DND-41 (cell line): ENCODE data around the gene LGALS3.

Experiments used
- ATAC-seq: fragments of 200-7000 bp; cut with Tn5 transposase; 3 replicates; pipeline ENCODE4 v1.9.1; 2021; ENCODE audit warnings: low read depth; ENCODE audit not compliant: insufficient read depth
- DNase-seq: peaks from one replicate; pipeline ENCODE4 v3.0.0-alpha.2; 2020
- H2AFZ ChIP-seq: 2 replicates; pipeline ENCODE4 v1.6.0; 2012; ENCODE audit warnings: low read depth, low read length
- H3K27ac ChIP-seq: 2 replicates; pipeline ENCODE4 v1.5.1; 2012; ENCODE audit warnings: low read length, inconsistent platforms
- H3K27me3 ChIP-seq: fragments of 200-600 bp; sonication (generic); 2 replicates; pipeline ENCODE4 v1.6.0; 2012; ENCODE audit warnings: low read length, mild to moderate bottlenecking, inconsistent platforms; ENCODE audit not compliant: insufficient read depth, poor library complexity
- H3K36me3 ChIP-seq: 2 replicates; pipeline ENCODE4 v1.5.1; 2012; ENCODE audit warnings: low read length, inconsistent platforms; ENCODE audit not compliant: insufficient read depth
- H3K4me1 ChIP-seq: 2 replicates; pipeline ENCODE4 v1.5.1; 2012; ENCODE audit warnings: mild to moderate bottlenecking, low read length; ENCODE audit not compliant: insufficient read depth
- H3K4me2 ChIP-seq: 2 replicates; pipeline ENCODE4 v1.6.0; 2012; ENCODE audit warnings: mild to moderate bottlenecking, moderate library complexity, low read length, inconsistent platforms; ENCODE audit not compliant: insufficient read depth
- H3K4me3 ChIP-seq, 2 experiments: fragments of 200-600 bp in 1 of 2; shearing (Covaris generic) in 1 of 2; 2 replicates each; pipeline ENCODE4 v1.5.1; 2012 to 2016; ENCODE audit warnings: inconsistent platforms in 2 of 2, low read length in 2 of 2, mild to moderate bottlenecking in 2 of 2, low read depth in 1 of 2, moderate library complexity in 1 of 2
- H3K79me2 ChIP-seq: 2 replicates; pipeline ENCODE4 v1.6.0; 2012; ENCODE audit warnings: low read length, inconsistent platforms; ENCODE audit not compliant: insufficient read depth
- H3K9ac ChIP-seq: 2 replicates; pipeline ENCODE4 v1.6.0; 2012; ENCODE audit warnings: low read depth, mild to moderate bottlenecking, inconsistent platforms, low read length, moderate library complexity
- H3K9me3 ChIP-seq: 2 replicates; pipeline ENCODE4 v1.5.1; 2012; ENCODE audit warnings: low read length, moderate library complexity, mild to moderate bottlenecking, inconsistent platforms; ENCODE audit not compliant: insufficient read depth, severe bottlenecking
- H4K20me1 ChIP-seq: 2 replicates; pipeline ENCODE4 v1.6.0; 2012; ENCODE audit warnings: low read length; ENCODE audit not compliant: insufficient read depth
- CTCF ChIP-seq: IDR thresholded peaks from 2 replicates; pipeline ENCODE4 v1.5.1; 2012; ENCODE audit warnings: borderline replicate concordance, low read length, moderate library complexity, mild to moderate bottlenecking; ENCODE audit not compliant: poor library complexity, severe bottlenecking; ENCODE audit errors: extremely low read depth
- EZH2 ChIP-seq: IDR thresholded peaks from 3 replicates; pipeline ENCODE4 v1.6.1; 2012; ENCODE audit warnings: borderline replicate concordance, low read depth, mild to moderate bottlenecking, moderate library complexity, low read length, inconsistent platforms; ENCODE audit not compliant: severe bottlenecking

LGALS3 gene

GRCh38 chr14:55123101-55123500, 6.0 kb upstream of the LGALS3 start:
- Histone ChIP-seq H3K36me3 (no peaks in the 10 kb centered on the region), H2AFZ (no peak overlapping the region), H3K9me3 (no peaks in the 10 kb centered on the region), H3K27ac (no peak overlapping the region), H3K27me3 (no peaks in the 10 kb centered on the region), H3K4me3 (no peak overlapping the region), H3K79me2 (no peaks in the 10 kb centered on the region), H4K20me1 (no peaks in the 10 kb centered on the region), H3K9ac (no peak overlapping the region), H3K4me2 (no peak overlapping the region), H3K4me1 (no peaks in the 10 kb centered on the region)
- no peak for DNase-seq
- no peak for ATAC-seq
- TF ChIP-seq CTCF (no peak), EZH2 (no peak)

- Histone ChIP-seq H3K27me3 (no peaks in the 10 kb centered on the region), H3K4me2 (no peak overlapping the region), H3K79me2 (no peaks in the 10 kb centered on the region), H3K27ac (no peak overlapping the region), H3K4me3 (no peak overlapping the region), H3K4me1 (no peaks in the 10 kb centered on the region), H3K9ac (no peak overlapping the region), H3K36me3 (no peaks in the 10 kb centered on the region), H3K9me3 (no peaks in the 10 kb centered on the region), H2AFZ (no peak overlapping the region), H4K20me1 (no peaks in the 10 kb centered on the region)
- no peak for TF ChIP-seq EZH2
- TF ChIP-seq CTCF = no peak
- no peak for DNase-seq
- no peak for ATAC-seq
Measured at GRCh38 chr14:55123852-55124639, 5.0 kb upstream of the LGALS3 start.

GRCh38 chr14:55124774-55125386, 4.2 kb upstream of the LGALS3 start:
- no peak overlapping the region for H3K4me3 ChIP-seq
- ATAC-seq (no peak), DNase-seq (no peak)
- no peaks in the 10 kb centered on the region for H4K20me1 ChIP-seq
- no peak overlapping the region for H2AFZ ChIP-seq
- H3K27ac ChIP-seq = no peak overlapping the region
- no peak overlapping the region for H3K4me2 ChIP-seq
- no peaks in the 10 kb centered on the region for H3K27me3 ChIP-seq
- H3K9ac ChIP-seq = no peak overlapping the region
- no peaks in the 10 kb centered on the region for H3K4me1 ChIP-seq
- TF ChIP-seq EZH2 (no peak), CTCF (no peak)
- no peaks in the 10 kb centered on the region for H3K79me2 ChIP-seq
- no peaks in the 10 kb centered on the region for H3K36me3 ChIP-seq
- no peaks in the 10 kb centered on the region for H3K9me3 ChIP-seq
